Endothelial cell of umbilical vein (primary cell): ENCODE results near the gene EYS. TPM values are rescaled to one million over a fixed set of nuclear protein-coding genes. Genes with fewer than 3 reads are reported as not detected.

Source experiments
- BruUV-seq: library from RNA; stranded (reverse); fragments of 400-500 nt; replicated peaks from 2 replicates; lab custom pipeline; 2021; lab: Mats Ljungman, UMichigan
- CTCF ChIA-PET: fragments of 300-600, 350-600 bp; sonication (Branson Sonifier 250); formaldehyde crosslinking; loops from one replicate; lab custom pipeline; 2021; ENCODE audit warnings: antibody characterized with exemption, inconsistent platforms; lab: Charles Lee
- POLR2A ChIA-PET: fragments of 300-600, 350-600 bp; sonication (Branson Sonifier 250); formaldehyde crosslinking; loops from one replicate; lab custom pipeline; 2021; ENCODE audit warnings: antibody characterized with exemption, inconsistent platforms; lab: Charles Lee
- DNase-seq: peaks from one replicate; pipeline ENCODE4 v3.0.0-alpha.2; 2011; ENCODE audit warnings: low read depth, low spot score
- FAIRE-seq: peaks from 2 replicates; lab custom pipeline; 2011; peaks lifted over from hg19 to GRCh38; lab: Jason Lieb, UNC
- H2AFZ ChIP-seq: 2 replicates; pipeline ENCODE4 v1.6.0; 2012; ENCODE audit warnings: low read depth, low read length, control low read depth, inconsistent platforms
- H3K27ac ChIP-seq: 2 replicates; pipeline ENCODE4 v1.5.1; 2011; ENCODE audit warnings: low read depth, mild to moderate bottlenecking, control low read depth, low read length, moderate library complexity; ENCODE audit not compliant: insufficient read depth
- H3K27me3 ChIP-seq, 2 experiments: 2 replicates each; pipeline versions ENCODE4 v1.6.0 to v1.6.1; 2011; ENCODE audit warnings: low read length in 2 of 2, mixed read lengths in 1 of 2; ENCODE audit not compliant: control insufficient read depth in 2 of 2, insufficient read depth in 2 of 2
- H3K36me3 ChIP-seq, 2 experiments: 2 replicates in 1 of 2; 3 replicates in 1 of 2; pipeline ENCODE4 v1.5.1; 2011; ENCODE audit warnings: low read length in 2 of 2, mild to moderate bottlenecking in 1 of 2, moderate library complexity in 1 of 2; ENCODE audit not compliant: control insufficient read depth in 2 of 2, insufficient read depth in 2 of 2; ENCODE audit errors: extremely low read depth in 1 of 2
- H3K4me1 ChIP-seq: 3 replicates; pipeline ENCODE4 v1.5.1; 2011; ENCODE audit warnings: mild to moderate bottlenecking, low read length; ENCODE audit not compliant: control insufficient read depth, insufficient read depth; ENCODE audit errors: extremely low read depth
- H3K4me2 ChIP-seq: 2 replicates; pipeline ENCODE4 v1.6.1; 2011; ENCODE audit warnings: low read length, control low read depth, mixed read lengths; ENCODE audit not compliant: insufficient read depth
- H3K4me3 ChIP-seq, 3 experiments: fragments of 200-600 bp in 1 of 3; sonication (generic), shearing (Covaris generic) in 1 of 3; replicated peaks in 1 of 3; 2 replicates each; pipeline ENCODE4 v1.5.1; 2011 to 2016; ENCODE audit warnings: control low read depth in 3 of 3, low read length in 3 of 3, mild to moderate bottlenecking in 2 of 3, inconsistent platforms in 1 of 3, low read depth in 1 of 3, moderate library complexity in 1 of 3; ENCODE audit not compliant: insufficient read depth in 1 of 3
- H3K79me2 ChIP-seq: 2 replicates; pipeline ENCODE4 v1.6.0; 2012; ENCODE audit warnings: low read length, inconsistent platforms; ENCODE audit not compliant: control insufficient read depth, insufficient read depth
- H3K9ac ChIP-seq: replicated peaks from 2 replicates; pipeline ENCODE3; 2011; ENCODE audit warnings: low read length, control low read depth; ENCODE audit not compliant: insufficient read depth; ENCODE audit errors: extremely low read depth
- H3K9me1 ChIP-seq: replicated peaks from 3 replicates; pipeline ENCODE4 v1.6.0; 2011; ENCODE audit warnings: mild to moderate bottlenecking, low read length; ENCODE audit not compliant: control insufficient read depth, insufficient read depth; ENCODE audit errors: extremely low read depth
- H3K9me3 ChIP-seq: replicated peaks from 2 replicates; pipeline ENCODE4 v1.5.1; 2012; ENCODE audit warnings: low read length, inconsistent platforms; ENCODE audit not compliant: control insufficient read depth, insufficient read depth
- H4K20me1 ChIP-seq: replicated peaks from 2 replicates; pipeline ENCODE3; 2011; ENCODE audit warnings: mild to moderate bottlenecking, low read length; ENCODE audit not compliant: control insufficient read depth, insufficient read depth; ENCODE audit errors: extremely low read depth
- EZH2 ChIP-seq: IDR thresholded peaks from 2 replicates; pipeline ENCODE4 v1.6.1; 2012; ENCODE audit warnings: borderline replicate concordance, low read depth, mild to moderate bottlenecking, moderate library complexity, low read length, inconsistent platforms; ENCODE audit not compliant: severe bottlenecking
- FOS ChIP-seq: IDR thresholded peaks from 2 replicates; pipeline ENCODE4 v1.6.1; 2011; ENCODE audit warnings: mild to moderate bottlenecking, low read length, moderate library complexity, borderline replicate concordance; ENCODE audit not compliant: insufficient read depth
- GATA2 ChIP-seq: IDR thresholded peaks from 2 replicates; pipeline ENCODE4 v1.7.0; 2011; ENCODE audit warnings: low read depth, mild to moderate bottlenecking, moderate library complexity, mixed read lengths, low read length; ENCODE audit not compliant: insufficient read length, insufficient read depth
- JUN ChIP-seq: IDR thresholded peaks from 2 replicates; pipeline ENCODE4 v1.6.1; 2011; ENCODE audit warnings: borderline replicate concordance, low read depth; ENCODE audit not compliant: insufficient read length, insufficient read depth
- MAX ChIP-seq: IDR thresholded peaks from 2 replicates; pipeline ENCODE4 v1.6.1; 2011; ENCODE audit not compliant: insufficient read depth, insufficient read length
- MYC ChIP-seq: IDR thresholded peaks from one replicate; pipeline ENCODE4 v1.6.1; 2011; ENCODE audit warnings: mild to moderate bottlenecking, low read depth, low read length
- POLR2A ChIP-seq: IDR thresholded peaks from 2 replicates; pipeline ENCODE4 v1.6.1; 2012; ENCODE audit warnings: low read depth, mild to moderate bottlenecking, control low read depth, low read length
- POLR2AphosphoS5 ChIP-seq: IDR thresholded peaks from 2 replicates; pipeline ENCODE4 v1.6.1; 2012; ENCODE audit warnings: low read depth, mild to moderate bottlenecking, control low read depth, low read length, moderate library complexity; ENCODE audit not compliant: insufficient read depth
- dilution Hi-C: fragments of 300-500 bp; cut with MboI; formaldehyde crosslinking; loops from one replicate; pipeline ENCODE4 v1.15.0; 2019; ENCODE audit warnings: low sequenced_read_pairs; ENCODE audit not compliant: extremely low pct_ligation_motif_present
- intact Hi-C: fragments of 100-400 bp; cut with micrococcal nuclease; formaldehyde crosslinking; loops from one replicate; pipeline ENCODE4 v1.10.0; 2022
- polyA plus RNA-seq, 4 experiments: library from polyadenylated mRNA; depleted of rRNA in 3 of 4; stranded (reverse) in 3 of 4; unstranded in 1 of 4; fragments of >200 nt; gene quantifications; 2 replicates each; pipeline versions ENCODE4 v1.2.1 to v1.2.3, GENCODE V29; 2011 to 2012; ENCODE audit warnings: missing spikeins in 1 of 4
- total RNA-seq: library from RNA; stranded (reverse); gene quantifications from 2 replicates; pipeline ENCODE4 v1.2.3, GENCODE V29; 2021

EYS gene
- total and polyA plus RNA-seq, 2 donors (not counting 3 experiments of a cell fraction or from before 2014, with no cell fraction given), result 0.01 to 0.27 TPM

GRCh38 chr6:63868351-63868750, 1838.7 kb downstream of the EYS start:
- DNase-seq, result no peak
- CTCF ChIA-PET, result no interaction called here
- dilution Hi-C loops, result no loop called here

DNA sequence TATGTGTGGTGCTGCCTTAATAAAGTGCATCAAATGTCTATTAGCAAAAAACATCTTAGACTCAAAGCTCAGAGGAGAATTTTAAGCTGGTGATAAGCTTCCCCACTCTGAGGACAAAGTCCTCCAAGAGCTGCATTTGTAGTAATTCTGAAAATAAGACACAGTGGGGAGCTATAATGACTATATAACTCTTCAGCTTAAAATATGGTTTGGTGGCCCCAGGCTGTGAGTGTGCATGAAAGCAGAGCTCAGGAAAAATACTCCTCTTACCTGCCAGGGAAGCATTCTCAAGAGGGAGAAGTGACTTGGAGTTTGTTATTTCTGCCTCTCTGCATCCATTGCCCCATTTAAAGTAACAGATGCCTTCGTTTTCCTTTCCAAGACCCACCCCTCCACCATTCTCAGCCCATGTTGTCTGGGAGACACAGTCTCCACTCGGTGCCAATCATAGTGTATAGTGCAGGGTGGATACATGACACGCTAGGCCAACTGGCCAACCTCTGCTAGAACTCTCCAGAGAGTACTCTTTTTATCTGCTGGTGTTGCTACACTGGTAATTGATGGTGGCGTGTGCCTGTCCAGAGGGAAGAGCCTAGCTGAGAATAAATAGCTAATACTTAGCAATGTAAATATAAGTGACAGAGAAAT, 1842.2 kb downstream of the EYS start:
- H3K36me3 ChIP-seq, result no peaks in the 10 kb centered on the region
- intact Hi-C loops, result no loop called here
- no TSS peak for BruUV-seq
- TF ChIP-seq FOS (no peak), POLR2AphosphoS5 (no peak), EZH2 (no peak), MAX (no peak), POLR2A (no peak)
- H3K4me1 ChIP-seq, result no peaks in the 10 kb centered on the region
- H3K4me3 ChIP-seq, result no peak overlapping the region
- H2AFZ ChIP-seq, result no peak overlapping the region
- CTCF ChIA-PET, result no interaction called here
- no peak overlapping the region for H3K27ac ChIP-seq
- no peaks in the 10 kb centered on the region for H3K9me1 ChIP-seq
- no peaks in the 10 kb centered on the region for H4K20me1 ChIP-seq
- H3K27me3 ChIP-seq, result no peaks in the 10 kb centered on the region
- no peak for FAIRE-seq
- no peak for DNase-seq
- no peaks in the 10 kb centered on the region for H3K79me2 ChIP-seq
- no peak overlapping the region for H3K9ac ChIP-seq
- dilution Hi-C loops, result no loop called here
- POLR2A ChIA-PET, result no interaction called here
- no peaks in the 10 kb centered on the region for H3K9me3 ChIP-seq
- no peak overlapping the region for H3K4me2 ChIP-seq

More at GRCh38 chr6:63868351-63868750, 1838.7 kb downstream of the EYS start:
- H3K27ac ChIP-seq, result no peak overlapping the region
- FAIRE-seq, result no peak
- H3K4me1 ChIP-seq, result no peaks in the 10 kb centered on the region
- H3K4me3 ChIP-seq, result no peak overlapping the region
- H4K20me1 ChIP-seq, result no peaks in the 10 kb centered on the region
- no peaks in the 10 kb centered on the region for H3K9me1 ChIP-seq
- H3K27me3 ChIP-seq, result no peaks in the 10 kb centered on the region
- no peaks in the 10 kb centered on the region for H3K79me2 ChIP-seq
- H3K4me2 ChIP-seq, result no peak overlapping the region
- POLR2A ChIA-PET, result no interaction called here
- intact Hi-C loops, result no loop called here
- no peaks in the 10 kb centered on the region for H3K36me3 ChIP-seq
- TF ChIP-seq MYC (no peak), EZH2 (no peak), FOS (no peak), JUN (no peak), GATA2 (no peak), MAX (no peak), POLR2A (no peak)
- H2AFZ ChIP-seq, result no peak overlapping the region
- BruUV-seq, result no TSS peak
- no peak overlapping the region for H3K9ac ChIP-seq
- H3K9me3 ChIP-seq, result no peaks in the 10 kb centered on the region
